IMR-90 (cell line): Measurements from ENCODE around the gene IMMT. TPM values are rescaled to one million over a fixed set of nuclear protein-coding genes. Genes with fewer than 3 reads are reported as not detected.

Source experiments
- ATAC-seq: fragments of 200-7000 bp; cut with Tn5 transposase; 2 replicates; pipeline ENCODE4 v1.9.1; 2020; ENCODE audit warnings: low read depth, mild to moderate bottlenecking, moderate library complexity
- BruUV-seq: library from RNA; stranded (reverse); fragments of 400-500 nt; replicated peaks from 2 replicates; lab custom pipeline; 2021; lab: Mats Ljungman, UMichigan
- CTCF ChIA-PET: fragments of 300-600 bp; formaldehyde crosslinking; extraction: SDS; loops from one replicate; lab custom pipeline; 2021; ENCODE audit warnings: antibody characterized with exemption; lab: Yijun Ruan, JAX
- POLR2A ChIA-PET: fragments of 300-600 bp; sonication (Branson Sonifier 250); formaldehyde crosslinking; loops from one replicate; lab custom pipeline; 2022; ENCODE audit warnings: antibody characterized with exemption; ENCODE audit not compliant: unreplicated experiment; lab: Charles Lee
- DNase-seq: peaks from one replicate; pipeline ENCODE4 v3.0.0; 2013
- H2AFZ ChIP-seq: replicated peaks from 2 replicates; pipeline ENCODE3; 2013; ENCODE audit warnings: low read length, mild to moderate bottlenecking; ENCODE audit not compliant: poor library complexity
- H2AK5ac ChIP-seq: 2 replicates; pipeline ENCODE4 v1.6.1; 2013; ENCODE audit warnings: low read depth, low read length, inconsistent platforms
- H2AK9ac ChIP-seq: replicated peaks from 2 replicates; pipeline ENCODE3; 2013; ENCODE audit warnings: mild to moderate bottlenecking, low read depth, low read length, moderate library complexity; ENCODE audit not compliant: poor library complexity
- H2BK120ac ChIP-seq: 2 replicates; pipeline ENCODE4 v1.6.1; 2013; ENCODE audit warnings: low read depth, low read length, inconsistent platforms
- H2BK15ac ChIP-seq: 3 replicates; pipeline ENCODE4 v1.6.1; 2013; ENCODE audit warnings: low read depth, low read length, inconsistent platforms
- H2BK20ac ChIP-seq: 2 replicates; pipeline ENCODE4 v1.6.1; 2013; ENCODE audit warnings: low read depth, mild to moderate bottlenecking, inconsistent platforms, low read length, moderate library complexity
- H2BK5ac ChIP-seq: 2 replicates; pipeline ENCODE4 v1.6.1; 2013; ENCODE audit warnings: mild to moderate bottlenecking, low read depth, low read length, inconsistent platforms; ENCODE audit not compliant: poor library complexity, severe bottlenecking
- H3K14ac ChIP-seq: replicated peaks from 2 replicates; pipeline ENCODE4 v1.6.1; 2013; ENCODE audit warnings: low read depth, low read length, inconsistent platforms
- H3K18ac ChIP-seq: 2 replicates; pipeline ENCODE4 v1.6.1; 2013; ENCODE audit warnings: low read depth, low read length, control low read depth
- H3K23ac ChIP-seq: 2 replicates; pipeline ENCODE4 v1.6.1; 2013; ENCODE audit warnings: low read depth, low read length, inconsistent platforms
- H3K27ac ChIP-seq: 2 replicates; pipeline ENCODE4 v1.5.1; 2013; ENCODE audit warnings: mild to moderate bottlenecking, control low read depth, low read length; ENCODE audit not compliant: insufficient read depth
- H3K27me3 ChIP-seq: 2 replicates; pipeline ENCODE4 v1.6.1; 2013; ENCODE audit warnings: low read length; ENCODE audit not compliant: control insufficient read depth, insufficient read depth
- H3K36me3 ChIP-seq: 2 replicates; pipeline ENCODE4 v1.6.1; 2013; ENCODE audit warnings: low read length, mixed read lengths; ENCODE audit not compliant: control insufficient read depth, insufficient read depth
- H3K4ac ChIP-seq: 2 replicates; pipeline ENCODE4 v1.6.1; 2013; ENCODE audit warnings: low read depth, low read length, inconsistent platforms
- H3K4me1 ChIP-seq: 2 replicates; pipeline ENCODE4 v1.6.1; 2013; ENCODE audit warnings: low read length, mixed read lengths; ENCODE audit not compliant: control insufficient read depth, insufficient read depth
- H3K4me2 ChIP-seq: 2 replicates; pipeline ENCODE4 v1.6.1; 2013; ENCODE audit warnings: low read depth, mild to moderate bottlenecking, control low read depth, low read length, moderate library complexity
- H3K4me3 ChIP-seq: 2 replicates; pipeline ENCODE4 v1.5.1; 2013; ENCODE audit warnings: low read depth, mild to moderate bottlenecking, control low read depth, low read length, moderate library complexity; ENCODE audit not compliant: insufficient read depth
- H3K56ac ChIP-seq: 2 replicates; pipeline ENCODE4 v1.6.1; 2013; ENCODE audit warnings: low read length, inconsistent platforms; ENCODE audit not compliant: insufficient read depth; ENCODE audit errors: extremely low read depth
- H3K79me1 ChIP-seq, 2 experiments: 2 replicates each; pipeline ENCODE4 v1.6.1; 2013; ENCODE audit warnings: low read length in 2 of 2, inconsistent platforms in 1 of 2, low read depth in 1 of 2
- H3K9ac ChIP-seq: 2 replicates; pipeline ENCODE4 v1.6.1; 2013; ENCODE audit warnings: low read depth, low read length, control low read depth
- H3K9me1 ChIP-seq: 2 replicates; pipeline ENCODE4 v1.6.1; 2013; ENCODE audit warnings: low read length, inconsistent platforms; ENCODE audit not compliant: insufficient read depth
- H3K9me3 ChIP-seq: 2 replicates; pipeline ENCODE4 v1.6.1; 2013; ENCODE audit warnings: low read length; ENCODE audit not compliant: control insufficient read depth, insufficient read depth
- H4K20me1 ChIP-seq: 2 replicates; pipeline ENCODE4 v1.6.1; 2013; ENCODE audit warnings: low read length, inconsistent platforms; ENCODE audit not compliant: insufficient read depth
- H4K5ac ChIP-seq: 2 replicates; pipeline ENCODE4 v1.6.1; 2013; ENCODE audit warnings: mild to moderate bottlenecking, low read depth, low read length, control low read depth
- H4K8ac ChIP-seq, 2 experiments: 2 replicates each; pipeline ENCODE4 v1.6.1; 2013; ENCODE audit warnings: low read depth in 2 of 2, low read length in 2 of 2, control low read depth in 1 of 2, inconsistent platforms in 1 of 2
- H4K91ac ChIP-seq: 2 replicates; pipeline ENCODE4 v1.6.1; 2013; ENCODE audit warnings: low read depth, low read length, inconsistent platforms; ENCODE audit not compliant: insufficient read depth
- BHLHE40 ChIP-seq: fragments of 150-350 bp; IDR thresholded peaks from 2 replicates; pipeline ENCODE4 v1.6.1; 2016; ENCODE audit warnings: mild to moderate bottlenecking, low read depth, low read length
- CEBPB ChIP-seq: IDR thresholded peaks from 2 replicates; pipeline ENCODE4 v1.6.1; 2012; ENCODE audit warnings: low read depth, low read length, improper control_type of control experiment
- CHD1 ChIP-seq: IDR thresholded peaks from 2 replicates; pipeline ENCODE4 v1.6.1; 2012; ENCODE audit warnings: low read depth, low read length, improper control_type of control experiment
- FOS ChIP-seq: fragments of 150-350 bp; IDR thresholded peaks from 2 replicates; pipeline ENCODE4 v1.6.1; 2016; ENCODE audit warnings: low read depth, low read length
- RFX5 ChIP-seq: IDR thresholded peaks from 2 replicates; pipeline ENCODE4 v1.8.0; 2012; ENCODE audit warnings: low read depth, mild to moderate bottlenecking, low read length, moderate library complexity
- WGBS, 2 experiments: methylation state at CpG; one replicate each; pipeline versions ENCODE4 v1.1.5 to v1.1.7; 2013; ENCODE audit warnings: missing lambda C conversion rate in 2 of 2; ENCODE audit not compliant: insufficient read length in 1 of 2; ENCODE audit errors: extremely low coverage in 2 of 2; 5-methylcytosine and 5-hydroxymethylcytosine counted together
- dilution Hi-C: fragments of 300-500 bp; cut with HindIII; formaldehyde crosslinking; loops from one replicate; pipeline ENCODE4 v1.14.3; 2018; ENCODE audit warnings: low sequenced_read_pairs; ENCODE audit not compliant: unreplicated experiment
- in situ Hi-C: fragments of 300-500 bp; cut with MboI; formaldehyde crosslinking; loops from 3 replicates; pipeline ENCODE4 v1.14.3; 2019; ENCODE audit warnings: low sequenced_read_pairs, inconsistent platforms, mixed read lengths
- intact Hi-C: fragments of 100-400 bp; cut with micrococcal nuclease; formaldehyde crosslinking; loops from 2 replicates; pipeline ENCODE4 v1.10.0; 2022
- polyA plus RNA-seq, 3 experiments: library from polyadenylated mRNA; depleted of rRNA; stranded (reverse); fragments of >200 nt; gene quantifications; 2 replicates each; pipeline ENCODE4 v1.2.3, GENCODE V29; 2012; ENCODE audit warnings: low replicate concordance in 1 of 3
- total RNA-seq: library from RNA; depleted of rRNA; stranded (reverse); fragments of >200 nt; gene quantifications from 2 replicates; pipeline ENCODE4 v1.2.3, GENCODE V29; 2012

The IMMT gene
- total and polyA plus RNA-seq, 2 of the 4 experiments (the other 2 are of a cell fraction): 50.5 to 87.3 TPM

DNA sequence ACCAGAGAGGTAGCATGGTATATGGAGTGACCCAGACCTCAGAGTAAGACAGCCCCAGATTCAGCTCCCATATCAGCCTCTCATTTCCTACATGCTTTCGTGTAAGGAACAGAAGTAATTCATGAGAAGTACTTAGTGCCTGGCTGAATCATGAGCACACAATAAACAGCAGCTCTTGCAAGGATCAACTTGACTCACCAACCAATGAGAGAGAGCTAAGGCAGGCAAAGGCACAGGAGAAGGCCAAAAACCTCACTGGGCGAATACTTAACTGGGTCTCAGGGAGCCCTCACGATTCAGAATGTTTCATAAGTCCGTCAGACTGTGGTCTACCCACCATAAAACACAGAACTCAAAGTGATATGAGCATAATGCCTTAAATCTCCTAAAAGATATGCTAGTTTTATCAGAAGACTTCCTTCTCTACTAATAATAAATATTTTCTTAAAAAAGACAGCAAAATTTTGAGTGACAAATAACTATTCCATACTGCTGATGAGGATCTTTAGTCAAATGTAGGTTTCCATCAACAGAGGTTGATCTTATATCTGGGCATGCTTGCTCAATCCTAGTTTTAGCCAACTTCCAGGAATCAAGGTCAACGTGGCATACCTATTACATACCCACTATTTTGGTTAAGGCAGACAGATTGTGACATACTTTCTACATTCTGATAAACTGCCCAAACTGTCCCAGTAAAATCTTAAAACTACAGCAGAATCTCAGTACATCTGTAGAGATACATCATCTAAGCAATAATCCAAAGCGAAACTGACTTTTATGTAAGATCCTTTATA is 34.9 kb downstream of the IMMT start:
- Histone ChIP-seq H2BK20ac (no peak overlapping the region), H4K20me1 (no peaks in the 10 kb centered on the region), H3K4me2 (no peak overlapping the region), H2BK5ac (no peak overlapping the region), H3K27me3 (no peaks in the 10 kb centered on the region), H4K8ac (no peak overlapping the region), H3K4me3 (no peak overlapping the region), H2BK120ac (no peak overlapping the region), H3K56ac (no peak overlapping the region), H3K18ac (no peak overlapping the region), H3K79me1 (peaks cover 0 to 9% of the 10 kb centered on the region in 2 experiments; a peak in 3 of 4 replicates), H3K36me3 (peaks cover 43% of the 10 kb centered on the region), H3K27ac (no peak overlapping the region), H3K14ac (no peak overlapping the region), H3K23ac (no peak overlapping the region), H3K9me3 (no peaks in the 10 kb centered on the region), H4K5ac (no peak overlapping the region), H3K9me1 (peaks cover 2% of the 10 kb centered on the region; the same call in 1 of the 2 replicates), H2BK15ac (no peak overlapping the region), H3K9ac (no peak overlapping the region), H2AK9ac (no peak overlapping the region), H2AFZ (no peak overlapping the region), H3K4ac (no peak overlapping the region), H2AK5ac (no peak overlapping the region), H4K91ac (no peak overlapping the region), H3K4me1 (no peaks in the 10 kb centered on the region; the same call in 1 of the 2 replicates)
- DNase-seq (peak; percentile 79), ATAC-seq (peak; percentile 90)
- WGBS, 2 experiments: no CpG with 5 or more reads among the region's 6 CpGs
- in situ Hi-C loops (no loop called here), intact Hi-C loops (no loop called here), dilution Hi-C loops (no loop called here)
- ChIA-PET CTCF (no interaction called here), POLR2A (no interaction called here)
- TF ChIP-seq BHLHE40 (no peak), RFX5 (no peak), CEBPB (peak; percentile 39), CHD1 (no peak), FOS (no peak)
- no TSS peak for BruUV-seq
